GM21619 (cell line): Measurements from ENCODE around the gene IQSEC1.

ENCODE experiments used
- ATAC-seq: cut with Tn5 transposase; IDR thresholded peaks from one replicate; pipeline ENCODE4 v1.9.1; 2021; ENCODE audit not compliant: unreplicated experiment

IQSEC1 gene

DNA sequence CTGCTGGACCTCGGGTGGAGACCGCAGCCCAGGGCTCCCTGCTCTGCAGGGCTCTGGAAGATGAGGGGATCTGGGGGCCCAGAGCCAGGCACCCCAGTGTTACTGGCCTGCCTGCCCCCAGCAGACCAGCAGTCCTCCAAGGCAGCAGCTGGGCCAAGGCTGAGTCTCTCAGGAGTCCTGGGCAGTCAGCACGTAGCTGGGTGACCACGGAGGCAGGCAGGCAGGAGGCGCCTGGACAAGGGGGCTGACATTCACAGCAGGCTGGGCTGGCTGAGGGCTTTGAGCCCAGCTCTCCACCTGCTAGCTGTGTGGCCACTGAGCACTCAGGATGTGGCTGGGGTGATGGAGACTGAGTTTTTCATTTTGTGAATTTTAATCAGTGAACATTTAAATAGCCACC, 67.9 kb downstream of the IQSEC1 start:
- ATAC-seq, result no peak

DNA sequence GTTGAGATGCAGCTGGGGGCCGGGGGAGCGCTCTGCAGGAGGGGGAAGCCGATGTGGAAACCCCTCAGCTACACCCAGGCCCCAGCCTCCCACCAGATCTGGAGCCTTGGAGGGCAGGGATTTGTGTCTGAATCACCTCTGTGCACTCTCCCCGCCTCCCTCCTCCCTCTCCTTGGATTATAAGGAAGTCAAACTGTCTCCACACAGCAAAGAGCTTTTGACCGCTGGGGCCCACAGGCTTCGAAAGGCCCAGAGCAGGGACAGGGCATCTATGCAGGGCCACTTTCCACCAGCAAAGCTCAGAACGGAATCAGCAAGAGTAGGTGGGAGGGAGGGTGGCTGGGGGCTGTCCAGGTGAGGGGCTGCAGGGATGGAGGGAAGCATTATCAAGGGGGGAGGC, 68.9 kb downstream of the IQSEC1 start:
- no peak for ATAC-seq

DNA sequence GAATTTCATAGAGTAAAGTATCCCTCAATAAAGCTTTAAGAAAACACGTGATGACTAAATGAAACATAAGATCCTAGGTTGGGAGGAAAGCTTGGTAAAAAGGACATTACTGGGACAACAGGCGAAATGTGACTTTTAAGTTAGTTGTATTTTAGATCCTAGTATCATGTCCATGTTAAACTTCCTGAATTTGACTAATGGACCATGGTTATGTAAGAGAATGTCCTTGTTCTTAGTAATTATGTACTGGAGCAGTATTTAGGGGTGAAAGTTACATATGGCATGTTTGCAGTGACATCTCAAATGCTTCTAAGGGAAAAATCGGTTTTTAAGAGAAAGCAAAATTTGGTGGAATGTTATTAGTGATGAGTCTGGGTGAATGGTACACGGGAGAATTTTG, 69.6 kb downstream of the IQSEC1 start:
- ATAC-seq, result no peak

DNA sequence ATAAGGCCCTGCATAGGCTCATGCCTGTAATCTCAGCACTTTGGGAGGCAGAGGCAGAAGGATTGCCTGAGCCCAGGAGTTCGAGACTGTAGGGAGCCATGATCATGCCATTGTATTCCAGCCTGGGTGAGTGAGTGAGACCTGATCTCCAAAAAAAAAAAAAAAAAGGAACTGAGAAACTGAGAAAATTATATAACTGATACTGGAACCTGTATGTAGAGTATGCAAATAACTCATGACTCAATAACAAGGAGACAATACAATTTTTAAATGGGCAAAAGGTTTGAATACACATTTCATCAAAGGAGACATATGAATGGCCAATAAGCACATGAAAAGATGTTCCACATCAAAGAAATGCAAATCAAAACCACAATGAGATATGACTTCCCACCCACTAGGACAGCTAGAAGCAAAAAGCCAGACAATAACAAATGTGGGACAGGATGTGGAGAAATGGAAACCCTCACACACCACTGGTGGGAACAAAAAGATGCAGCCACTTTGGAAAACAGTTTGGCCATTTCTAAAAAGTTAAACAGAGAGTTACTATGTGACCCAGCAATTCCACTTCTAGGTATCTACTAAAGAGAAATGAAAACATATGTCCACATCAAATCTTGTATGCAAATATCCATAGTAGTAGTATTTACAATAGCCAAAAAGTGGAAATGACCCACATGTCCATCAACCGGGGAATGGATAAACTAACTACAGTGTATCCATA, 70.7 kb downstream of the IQSEC1 start:
- peak; percentile 48 for ATAC-seq

DNA sequence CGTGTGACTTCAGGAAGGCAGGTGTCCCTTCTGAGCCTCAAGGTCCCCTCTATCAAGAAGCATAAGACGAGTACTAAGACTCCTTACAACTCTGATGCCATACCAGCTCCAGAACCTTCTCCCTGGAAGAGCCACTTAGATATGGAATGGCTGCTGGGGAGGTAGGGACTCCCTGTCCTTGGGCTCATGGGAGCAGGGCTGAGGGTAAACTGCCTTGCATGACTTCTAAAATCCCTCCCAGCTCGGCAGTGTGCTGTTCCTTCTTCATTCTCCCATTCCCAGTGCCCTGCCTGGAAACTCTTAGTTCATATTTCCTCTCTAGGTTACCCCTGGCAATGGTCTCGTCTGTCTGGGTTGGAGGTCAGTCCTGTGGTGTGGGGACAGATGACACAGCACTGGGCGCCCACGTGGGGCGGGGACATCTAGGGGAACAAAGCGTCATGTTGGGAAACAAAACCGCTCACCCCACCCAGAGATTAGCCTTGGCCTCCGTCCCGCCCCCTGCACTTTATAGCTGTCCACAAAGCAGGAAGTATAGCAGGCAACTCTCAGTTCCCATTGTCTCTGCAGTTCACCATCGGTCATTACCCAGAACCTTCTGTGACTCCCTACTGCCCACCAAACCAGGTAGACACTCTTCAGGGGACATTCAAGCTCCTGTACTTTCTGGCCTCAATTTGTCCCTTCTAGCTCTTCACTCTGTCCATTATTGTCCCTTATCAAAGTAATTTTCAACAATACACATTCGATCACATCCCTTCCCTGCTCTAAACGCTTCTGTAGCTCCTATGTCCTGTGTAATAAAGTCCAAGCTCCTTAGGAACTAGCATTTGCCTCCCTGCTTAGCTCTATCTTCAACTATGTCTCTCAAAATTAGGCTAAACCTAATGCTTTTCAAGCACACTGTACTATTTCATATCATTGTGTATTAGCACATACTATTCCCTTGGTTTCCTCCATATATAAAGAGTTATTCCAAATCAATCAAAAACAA, 73.8 kb downstream of the IQSEC1 start:
- ATAC-seq, result peak; percentile 37

DNA sequence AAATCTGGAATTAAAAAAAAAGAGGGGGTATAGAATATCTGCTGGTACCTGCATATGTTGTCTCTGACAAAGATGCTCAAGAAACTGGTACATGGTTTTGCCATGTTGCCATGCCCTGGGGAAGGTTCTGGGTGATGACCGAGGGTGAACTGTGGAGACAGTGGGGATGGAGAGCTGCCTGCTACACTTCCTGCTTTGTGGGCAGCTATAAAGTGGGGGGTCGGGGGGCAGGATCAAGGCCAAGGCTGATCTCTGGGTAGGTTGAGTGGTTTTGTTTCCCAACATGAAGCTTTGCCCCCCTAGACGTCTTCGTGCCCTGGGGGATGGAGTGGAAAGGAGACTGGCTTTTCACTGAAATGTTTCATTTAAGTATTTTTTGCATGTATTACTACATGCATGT, 74.6 kb downstream of the IQSEC1 start:
- ATAC-seq, result no peak

DNA sequence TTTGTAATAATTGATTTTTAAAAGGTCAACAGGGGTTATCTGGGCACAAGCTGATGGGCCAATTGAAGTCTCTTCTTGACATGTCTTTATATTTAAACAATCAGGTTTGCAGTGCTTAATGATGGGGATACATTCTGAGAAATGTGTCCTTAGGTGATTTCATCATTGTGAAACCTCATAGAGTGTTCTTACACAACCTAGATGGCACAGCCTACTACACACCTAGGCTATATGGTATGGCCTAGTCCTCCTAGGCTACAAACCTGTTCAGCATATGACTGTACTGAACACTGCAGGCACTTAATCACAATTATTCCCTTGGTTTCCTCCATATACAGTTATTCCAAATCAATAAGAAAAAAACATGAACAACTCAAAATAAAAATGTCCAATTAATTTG, 75.8 kb downstream of the IQSEC1 start:
- no peak for ATAC-seq

DNA sequence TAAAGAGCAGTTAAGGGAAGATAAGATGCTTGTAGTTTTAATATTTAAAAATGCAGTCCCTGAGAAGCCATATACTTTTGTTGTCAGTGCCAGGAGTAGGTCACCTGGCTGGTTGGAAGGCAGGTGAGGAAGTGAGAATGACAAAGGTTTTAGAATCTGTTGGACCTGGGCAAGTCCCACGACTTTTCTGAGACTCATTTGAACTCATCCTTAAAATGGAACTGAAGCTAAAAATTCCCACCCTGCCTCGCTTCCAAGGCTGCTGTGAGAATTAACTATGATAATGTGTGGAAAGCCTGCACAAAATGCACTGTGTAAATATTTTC, 77.1 kb downstream of the IQSEC1 start:
- ATAC-seq, result no peak

DNA sequence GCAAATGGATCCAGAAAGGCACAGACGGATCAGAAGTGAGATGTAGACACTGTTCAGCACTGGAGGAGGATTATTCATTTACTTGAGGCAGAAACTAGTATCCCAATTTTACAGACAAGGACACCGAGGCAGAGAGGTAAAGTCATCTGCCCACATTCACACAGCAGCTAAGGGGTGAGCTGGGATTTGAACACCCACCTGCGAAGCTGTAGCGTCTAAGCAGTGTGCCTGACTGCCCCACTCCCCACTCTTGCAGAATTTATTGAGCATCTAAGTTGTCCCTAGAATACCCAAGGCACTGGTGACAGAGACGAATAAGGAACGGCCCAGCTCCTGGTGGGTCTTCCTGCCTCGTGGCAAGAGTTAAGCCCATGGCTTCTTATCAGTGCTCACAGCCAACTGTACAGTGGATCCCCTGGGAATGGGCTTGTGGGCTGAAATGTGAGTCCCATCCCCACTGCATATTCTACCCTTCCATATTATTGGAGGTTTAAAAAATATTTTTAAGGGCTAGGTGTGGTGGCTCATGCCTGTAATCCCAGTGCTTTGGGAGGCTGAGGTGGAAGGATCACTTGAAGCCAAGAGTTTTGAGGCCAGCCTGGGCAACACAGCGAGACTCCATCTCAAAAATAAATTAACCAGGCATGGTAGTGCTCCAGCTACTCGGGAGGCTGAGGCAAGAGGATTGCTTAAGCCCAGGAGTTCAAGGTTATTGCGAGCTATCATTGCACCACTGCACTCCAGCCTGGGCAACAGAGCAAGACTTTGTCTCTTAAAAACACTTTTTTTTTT, 77.6 kb downstream of the IQSEC1 start:
- ATAC-seq, result no peak

DNA sequence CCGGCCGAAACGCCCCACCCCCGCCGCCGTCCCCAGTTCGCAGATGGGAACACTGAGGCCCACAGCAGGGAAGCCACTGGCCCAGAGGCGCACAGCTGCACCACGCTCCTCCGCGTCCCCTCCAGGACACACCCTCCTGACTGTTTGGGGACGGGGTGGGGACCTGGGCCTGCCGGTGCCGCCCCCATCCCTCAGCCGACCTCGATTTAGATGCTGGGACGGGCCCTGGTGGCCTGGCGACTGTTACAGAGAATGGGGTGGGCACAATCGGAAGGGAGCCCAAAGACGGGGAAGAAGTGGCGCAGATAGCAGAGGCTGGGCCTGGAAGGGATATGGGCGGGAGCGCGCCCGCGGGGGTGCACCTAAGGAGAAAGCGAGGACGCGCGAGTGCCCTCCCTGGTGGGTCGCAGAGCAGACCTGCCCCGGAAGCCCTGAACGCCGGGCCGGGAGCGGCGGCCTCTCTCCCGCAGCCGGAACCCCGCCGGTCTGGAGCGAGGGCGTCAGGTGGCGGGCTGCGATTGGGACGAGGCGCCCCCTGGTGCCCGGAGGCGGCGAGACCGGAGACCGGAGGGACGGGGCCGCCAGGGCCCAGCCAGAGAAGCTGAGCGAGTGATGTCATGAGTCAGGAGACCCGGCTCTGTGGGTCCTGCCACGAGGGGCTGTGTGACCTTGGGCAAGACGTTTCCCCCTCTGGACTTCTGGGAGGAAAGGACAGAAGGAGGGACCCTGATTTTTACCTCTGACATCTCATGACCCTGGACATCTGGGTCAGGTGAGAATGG, 78.4 kb downstream of the IQSEC1 start:
- peak; percentile 68 for ATAC-seq

DNA sequence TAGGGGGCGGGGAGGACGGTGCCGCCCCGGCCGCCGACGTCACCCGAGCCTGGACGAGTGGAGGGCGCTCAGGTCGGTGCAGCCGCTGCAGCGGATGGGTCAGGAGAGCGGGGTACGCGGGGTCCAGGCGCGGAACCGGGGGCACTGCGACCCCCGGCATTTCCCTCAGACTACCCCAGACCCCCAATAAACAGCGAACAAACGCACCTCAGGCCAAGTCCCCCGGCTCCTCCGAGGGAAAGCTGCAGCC, 78.9 kb downstream of the IQSEC1 start:
- no peak for ATAC-seq

DNA sequence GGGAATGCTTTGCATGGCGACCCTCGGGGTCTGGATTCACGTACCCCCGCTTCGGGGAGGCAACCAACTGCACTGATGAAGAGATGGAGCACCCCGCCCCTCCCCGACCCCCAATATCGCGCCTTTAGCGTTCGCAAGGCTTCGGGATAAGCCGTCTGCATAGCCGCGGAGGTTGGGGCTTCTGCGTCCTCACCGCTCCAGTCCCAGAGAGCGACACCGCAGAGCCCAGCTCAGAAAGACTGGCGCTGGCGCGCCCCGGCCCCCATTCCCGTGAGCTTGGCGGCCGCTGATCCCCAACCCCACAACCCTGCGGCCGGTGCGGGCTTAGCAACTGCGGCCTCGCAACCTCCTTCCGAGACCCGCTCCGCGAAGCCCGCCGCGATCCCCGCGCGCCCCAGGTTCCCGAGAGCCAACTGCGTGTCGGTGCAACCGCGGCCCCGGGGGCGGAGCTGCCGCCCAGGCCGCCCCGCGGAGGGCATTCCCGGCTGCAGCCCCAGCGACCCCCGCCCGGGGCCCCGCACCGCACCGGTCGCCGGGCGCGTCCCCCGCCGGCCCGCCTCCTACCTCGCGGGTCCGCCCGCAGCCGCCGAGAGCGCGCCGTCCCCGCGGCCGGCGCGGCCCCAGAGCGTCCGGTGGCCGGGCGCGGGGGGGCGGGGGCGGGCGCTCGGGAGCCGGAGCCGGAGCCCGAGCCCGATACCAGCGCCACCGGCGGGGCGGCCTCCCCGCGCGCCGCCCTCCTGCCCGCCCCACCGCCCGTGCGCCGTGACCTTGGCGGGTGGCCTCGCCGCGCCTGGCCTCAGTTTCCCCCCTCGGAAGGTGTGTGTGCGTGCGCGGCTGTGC, 79.5 kb downstream of the IQSEC1 start:
- ATAC-seq, result no peak

DNA sequence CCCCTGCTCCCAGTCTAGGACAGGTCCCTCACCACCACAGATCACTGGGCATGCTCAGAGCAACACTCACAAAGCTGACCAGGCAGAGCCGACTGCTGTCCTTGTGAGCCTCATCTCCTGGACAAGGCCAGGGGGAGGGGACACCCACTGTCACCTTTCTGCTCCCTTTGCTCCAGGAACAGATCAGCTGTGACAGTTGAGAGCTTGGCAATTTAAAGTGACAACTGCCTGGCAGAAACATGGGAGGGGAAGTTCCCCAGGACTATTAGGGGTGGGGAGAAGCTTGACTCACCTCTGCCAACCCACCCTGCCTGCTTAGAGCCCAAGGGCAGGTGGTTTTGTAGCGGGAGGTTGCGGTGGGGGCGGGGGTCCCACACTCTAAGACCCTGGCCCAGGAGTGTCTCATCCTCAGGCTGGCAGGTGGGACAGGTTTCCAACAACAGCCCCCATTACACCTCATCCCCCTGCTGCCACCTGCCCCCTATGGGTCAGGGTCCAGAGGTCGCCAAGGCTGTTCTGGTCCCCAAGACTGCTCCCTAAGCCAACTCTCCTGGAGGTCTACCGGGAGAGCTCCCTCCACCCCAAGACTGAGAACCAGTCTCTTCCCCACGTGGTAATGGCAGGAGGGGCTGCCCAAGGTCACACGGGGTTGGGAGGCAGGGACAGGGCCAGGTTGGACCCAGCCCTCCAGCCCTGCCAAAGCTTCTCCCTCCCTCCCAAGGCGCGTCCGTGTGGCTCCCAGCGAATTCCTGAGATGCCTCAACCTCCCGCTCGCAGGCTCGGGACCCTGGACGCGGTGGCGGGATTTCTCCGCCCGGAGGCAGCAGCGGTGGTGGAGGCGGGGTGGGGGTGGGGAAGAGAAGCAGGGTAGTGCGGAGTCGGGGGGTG, 80.4 kb downstream of the IQSEC1 start:
- ATAC-seq, result no peak

DNA sequence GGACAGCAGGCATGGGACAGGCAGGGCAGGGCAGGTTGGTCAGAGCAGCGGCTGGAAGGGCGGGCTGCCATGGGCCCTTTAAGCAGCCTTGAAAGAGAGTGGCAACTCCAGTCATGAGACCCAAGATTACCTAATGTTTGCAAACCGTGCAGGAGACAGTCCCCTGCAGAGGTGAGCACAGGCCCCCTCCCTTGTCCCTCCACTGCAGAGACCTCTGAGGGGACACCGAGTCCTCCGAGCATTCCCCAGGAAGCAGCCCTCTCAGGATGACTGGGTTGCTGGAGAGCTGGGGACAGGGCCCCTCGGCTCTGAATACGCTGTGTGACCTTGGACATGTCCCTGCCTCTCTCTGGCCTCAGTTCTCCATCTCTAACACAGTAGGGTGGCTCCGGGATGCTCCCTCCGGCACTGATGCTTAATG, 81.4 kb downstream of the IQSEC1 start:
- ATAC-seq, result no peak

DNA sequence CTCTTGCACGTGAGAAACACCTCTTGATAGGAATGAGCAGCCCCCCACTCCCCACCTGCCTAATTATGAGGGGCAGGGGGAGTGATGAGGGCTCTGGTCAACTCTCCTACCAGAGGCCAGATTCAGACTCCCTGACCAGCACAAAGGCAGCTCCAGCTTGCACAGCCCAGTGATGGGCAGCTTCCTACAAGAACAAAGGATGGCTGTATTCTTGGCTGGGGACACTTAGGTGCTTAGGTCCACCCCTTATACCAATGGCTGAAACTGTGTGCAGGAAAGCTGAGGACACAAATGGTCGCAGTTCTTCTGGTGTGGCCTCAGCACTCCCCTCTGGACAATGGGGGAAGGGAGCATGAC, 81.8 kb downstream of the IQSEC1 start:
- ATAC-seq, result no peak

DNA sequence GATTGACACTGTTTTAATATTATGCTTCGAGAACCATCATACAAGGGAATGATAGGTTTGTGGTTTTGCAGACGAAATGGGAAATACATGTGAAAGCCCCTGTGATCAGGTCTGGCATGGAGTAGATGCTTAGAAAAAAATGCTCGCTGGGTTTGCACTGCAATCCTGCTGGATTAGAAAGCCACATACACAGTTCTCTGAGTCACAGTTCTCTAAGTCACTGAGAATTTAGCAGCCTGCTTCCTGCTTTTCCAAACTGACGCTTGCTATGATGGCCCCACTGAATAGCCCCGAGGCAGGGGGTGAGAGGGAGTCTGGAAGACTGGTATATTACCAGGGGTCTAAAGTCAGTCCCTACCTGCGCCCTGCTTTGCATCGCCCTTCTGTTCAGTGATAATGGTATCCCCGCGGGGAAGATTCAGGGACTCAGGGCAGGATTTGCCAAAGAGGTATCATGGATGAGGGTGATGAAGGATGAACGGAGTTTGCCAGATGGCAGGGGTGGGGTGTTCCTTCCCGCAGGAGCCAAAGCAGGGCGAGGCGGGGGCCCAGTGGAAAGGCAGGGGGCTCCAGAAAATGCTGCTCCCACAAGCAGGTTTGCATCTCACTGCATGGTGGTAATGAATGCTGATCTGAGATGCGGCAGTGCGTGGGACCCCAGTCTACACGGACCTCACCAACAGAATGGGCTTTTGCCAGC, 82.3 kb downstream of the IQSEC1 start:
- no peak for ATAC-seq

DNA sequence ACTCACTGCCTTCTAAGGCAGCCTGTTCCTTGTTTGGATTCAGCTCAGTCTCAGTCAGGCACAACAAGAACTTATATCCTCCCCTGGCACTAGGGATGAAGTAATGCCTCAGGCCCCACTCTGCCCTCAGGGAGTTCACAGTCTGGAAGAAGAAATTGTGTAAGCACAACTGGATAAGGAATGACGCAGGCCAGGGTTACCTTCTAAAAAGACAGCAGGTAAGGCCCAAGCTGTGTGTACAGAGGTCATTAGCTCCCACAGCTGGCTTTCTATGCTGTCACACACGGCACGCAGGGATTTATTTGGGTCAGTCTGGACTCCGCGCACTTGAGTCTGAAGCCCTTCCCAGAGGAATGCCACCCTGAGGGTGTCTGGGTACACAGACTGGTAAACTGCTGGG, 82.9 kb downstream of the IQSEC1 start:
- ATAC-seq, result no peak

DNA sequence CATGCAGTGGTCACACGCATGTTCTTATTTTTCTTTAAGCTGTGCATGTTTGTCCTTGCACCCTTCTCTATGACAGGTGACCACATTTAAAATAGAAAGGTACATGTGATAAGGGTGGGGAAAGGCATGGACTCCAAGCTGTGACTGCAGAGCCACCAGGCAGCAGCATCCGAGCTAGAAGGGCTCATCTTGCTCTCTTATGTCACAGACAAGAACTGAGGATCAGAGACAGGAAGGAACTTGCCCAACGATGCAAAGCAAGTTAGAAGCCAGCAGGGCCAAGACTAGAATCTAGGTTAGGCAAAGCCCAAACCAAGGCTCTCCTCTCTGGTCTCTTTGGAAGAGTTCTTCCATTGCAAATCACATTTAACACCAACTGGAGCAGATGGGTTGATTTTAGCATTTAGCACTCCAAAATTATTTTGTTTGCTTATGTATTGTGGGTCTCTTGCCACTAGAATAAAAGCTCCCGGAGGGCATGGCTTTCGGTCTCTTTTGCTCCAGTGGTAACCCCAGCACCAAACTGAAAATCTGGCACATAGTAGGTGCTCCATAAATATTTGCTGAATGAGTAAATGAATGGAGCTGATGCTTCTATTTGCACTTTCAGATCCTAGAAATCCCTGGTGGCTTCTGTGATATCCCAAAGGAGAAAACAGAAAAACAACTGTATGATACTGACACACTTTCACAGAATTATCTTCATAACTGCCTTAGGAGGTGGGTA, 84.3 kb downstream of the IQSEC1 start:
- ATAC-seq, result no peak
